DMS79 treated with DMSO at 0.1 percent for 48 hours (cell line): ENCODE measurements around the gene BEST2.
"Not testable (repeated sequence)": the region's sequence is repeated elsewhere in the genome, so short reads cannot be mapped to it uniquely, and the experiment has no call there.

Experiments
- DNase-seq: peaks from one replicate; lab custom pipeline; 2025; lab: John Stamatoyannopoulos, UW

Gene BEST2

DNA sequence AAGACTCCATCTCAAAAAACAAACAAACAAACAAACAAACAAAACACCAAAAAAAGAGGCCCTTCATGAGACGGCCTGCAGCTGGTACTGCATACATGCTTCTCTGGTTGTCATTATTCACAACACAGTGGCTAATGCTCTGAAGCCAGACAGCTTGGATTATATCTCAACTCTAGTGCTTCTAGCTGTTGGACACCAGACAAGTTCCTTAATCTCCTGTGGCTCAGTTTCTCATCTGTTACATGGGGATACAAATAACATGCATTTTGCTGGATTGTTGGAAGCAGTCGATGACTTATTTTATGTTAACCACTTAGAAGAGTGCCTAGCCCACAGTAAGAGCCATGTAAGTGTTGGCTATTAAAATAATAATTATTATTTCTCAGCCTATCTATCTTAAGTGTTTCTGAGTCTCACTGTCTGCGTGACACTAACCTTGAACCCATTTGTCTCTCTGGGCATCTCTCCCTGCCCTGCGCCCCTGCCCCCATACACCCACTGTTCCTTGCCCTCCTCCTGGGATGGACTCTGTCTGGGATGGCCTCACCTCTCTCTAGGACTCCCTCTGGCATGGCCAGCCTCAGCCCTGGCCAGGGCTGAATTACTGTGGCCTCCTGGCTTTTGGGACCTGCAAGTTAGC is 36.6 kb downstream of the BEST2 start:
- DNase-seq, result peak; percentile 43

DNA sequence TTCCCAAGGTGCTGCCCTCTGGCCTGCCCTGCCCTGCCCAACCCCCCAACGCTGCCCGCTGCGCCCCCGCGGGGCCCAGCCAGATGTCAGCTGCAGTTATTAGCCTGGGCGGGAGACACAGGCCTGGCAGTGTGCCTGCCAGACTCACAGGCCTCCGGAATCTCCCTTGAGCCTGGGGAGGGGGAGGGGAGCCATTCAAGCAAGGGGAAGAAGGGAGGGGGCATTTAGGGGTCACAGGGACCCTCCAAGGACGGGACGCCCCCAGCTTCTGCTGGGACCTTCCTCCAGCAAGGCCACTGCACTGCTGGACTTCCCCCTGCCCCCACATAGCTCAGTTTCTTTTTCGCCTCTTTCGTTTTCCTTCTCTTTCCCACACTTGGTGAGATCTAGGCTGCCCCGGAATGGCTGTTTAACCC is 37.1 kb downstream of the BEST2 start:
- DNase-seq, result peak; percentile 72

DNA sequence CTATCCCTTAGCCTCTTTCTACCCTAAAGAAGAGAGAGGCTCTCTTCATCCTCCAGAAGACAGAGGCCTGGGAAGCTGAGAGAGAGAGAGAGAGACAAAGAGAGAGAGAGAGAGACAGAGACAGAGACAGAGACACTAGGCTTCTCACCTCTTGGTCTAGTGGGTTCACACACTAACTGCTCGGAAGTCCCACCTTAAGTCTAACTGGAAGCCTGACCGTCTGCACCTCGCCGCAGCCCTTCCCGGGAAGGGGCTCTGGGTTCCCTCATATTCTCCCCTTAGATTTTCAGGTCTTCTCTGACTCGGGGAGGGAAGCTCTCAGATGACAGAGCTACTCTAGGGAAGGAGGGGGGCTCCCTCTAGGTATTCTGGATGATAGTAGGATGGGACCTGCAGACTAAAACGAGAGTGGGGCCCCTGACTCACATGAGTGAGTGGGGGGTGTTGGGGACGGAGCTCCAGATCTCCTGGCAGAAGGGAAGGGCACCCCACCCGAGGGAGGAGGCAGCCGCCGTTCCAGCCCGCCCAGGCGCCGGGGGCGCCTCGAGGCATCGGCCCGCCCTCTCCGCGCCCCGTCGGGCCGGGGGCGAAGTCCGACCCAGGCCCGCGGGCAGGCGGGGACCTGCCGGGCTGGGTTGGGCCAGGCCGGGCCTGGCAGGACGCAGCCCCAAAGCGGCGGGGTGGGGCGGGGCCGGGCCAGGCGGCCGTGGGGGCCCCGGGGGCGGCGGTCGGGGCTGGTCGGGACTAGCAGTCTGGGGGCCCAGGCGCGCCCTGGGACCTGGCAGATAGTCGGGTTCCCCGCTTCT is 37.7 kb downstream of the BEST2 start:
- DNase-seq, result peak; percentile 46

DNA sequence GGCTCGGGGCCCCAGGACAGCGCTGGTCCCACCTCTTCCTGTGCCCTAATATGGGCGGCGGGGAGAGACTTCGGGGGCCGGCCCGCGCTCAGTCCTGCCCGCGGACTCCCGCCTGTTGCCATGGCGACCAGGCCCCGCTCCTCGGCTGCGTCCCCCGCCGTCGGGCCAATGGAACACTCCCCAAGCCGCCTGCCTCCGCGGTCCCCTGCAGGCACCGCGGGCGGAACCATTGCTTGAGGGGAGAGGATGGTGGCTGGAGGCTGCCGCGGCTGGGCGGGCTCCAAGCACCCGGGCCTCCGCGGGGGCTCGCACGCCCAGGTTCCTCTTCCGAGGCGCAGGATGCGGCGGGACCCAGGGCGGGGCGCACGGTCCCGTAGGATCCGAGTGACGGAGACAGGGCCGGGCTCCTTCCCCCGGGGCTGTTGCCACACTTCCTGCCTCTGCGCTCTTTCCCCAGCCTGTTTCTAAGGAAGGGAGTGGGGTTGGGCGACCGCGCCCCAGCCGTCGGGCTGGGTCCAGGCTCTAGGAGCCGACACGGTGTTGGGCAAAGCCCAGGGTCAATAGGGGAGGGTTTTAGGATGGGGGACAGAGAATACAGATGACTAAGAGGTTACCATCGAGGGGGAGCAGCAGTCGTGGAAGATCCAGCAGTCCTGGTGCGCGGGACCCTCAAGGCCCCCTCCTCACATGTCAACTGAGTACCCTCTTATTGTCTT is 38.5 kb downstream of the BEST2 start:
- DNase-seq, result peak; percentile 94

DNA sequence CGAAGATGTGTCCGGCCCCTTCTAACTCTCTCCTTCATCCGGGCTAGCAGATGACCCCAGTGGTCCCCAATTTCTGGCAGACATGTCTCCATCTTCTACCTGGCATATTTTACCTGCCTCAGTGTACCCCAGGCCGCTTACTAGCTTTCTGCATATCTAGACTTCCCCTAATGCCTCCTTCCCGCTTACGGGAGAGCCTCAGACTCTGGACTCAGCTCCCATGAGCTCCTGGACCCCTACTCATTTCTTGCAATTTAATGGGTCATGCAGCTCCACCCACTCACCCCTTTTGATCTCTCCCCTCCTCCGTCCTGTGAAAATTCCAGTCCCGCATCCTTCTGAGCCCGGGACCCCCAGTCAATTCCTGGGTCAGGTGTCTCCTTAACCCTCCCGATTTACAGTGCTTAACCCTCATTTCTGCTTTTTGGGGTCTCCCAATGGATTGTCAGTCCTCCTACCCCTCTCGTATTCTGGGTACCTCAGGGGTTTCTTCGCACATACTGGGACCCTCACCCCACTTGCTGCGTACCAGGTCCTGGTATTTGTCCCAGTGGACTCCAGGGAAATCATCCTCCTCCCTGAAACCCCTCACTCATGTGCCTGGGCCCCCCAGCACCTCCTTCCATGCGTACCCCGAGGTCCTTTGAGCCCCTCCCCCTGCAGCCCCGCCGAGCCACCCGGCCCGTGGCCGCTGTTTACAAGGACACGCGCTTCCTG is 39.2 kb downstream of the BEST2 start:
- DNase-seq, result peak; percentile 32

DNA sequence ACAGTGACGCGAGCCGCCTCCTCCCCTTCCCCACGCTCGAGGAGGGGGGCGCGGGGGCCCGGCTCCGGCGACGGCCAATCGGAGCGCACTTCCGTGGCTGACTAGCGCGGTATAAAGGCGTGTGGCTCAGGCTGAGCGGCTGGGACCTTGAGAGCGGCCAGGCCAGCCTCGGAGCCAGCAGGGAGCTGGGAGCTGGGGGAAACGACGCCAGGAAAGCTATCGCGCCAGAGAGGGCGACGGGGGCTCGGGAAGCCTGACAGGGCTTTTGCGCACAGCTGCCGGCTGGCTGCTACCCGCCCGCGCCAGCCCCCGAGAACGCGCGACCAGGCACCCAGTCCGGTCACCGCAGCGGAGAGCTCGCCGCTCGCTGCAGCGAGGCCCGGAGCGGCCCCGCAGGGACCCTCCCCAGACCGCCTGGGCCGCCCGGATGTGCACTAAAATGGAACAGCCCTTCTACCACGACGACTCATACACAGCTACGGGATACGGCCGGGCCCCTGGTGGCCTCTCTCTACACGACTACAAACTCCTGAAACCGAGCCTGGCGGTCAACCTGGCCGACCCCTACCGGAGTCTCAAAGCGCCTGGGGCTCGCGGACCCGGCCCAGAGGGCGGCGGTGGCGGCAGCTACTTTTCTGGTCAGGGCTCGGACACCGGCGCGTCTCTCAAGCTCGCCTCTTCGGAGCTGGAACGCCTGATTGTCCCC is 39.9 kb downstream of the BEST2 start, which contains the start of gene JUNB:
Gene JUNB (plus strand): TSS at position 142 of the 706 bp plus-strand sequence. CDS start 286 bp downstream, at position 428.
- peak; percentile 90 for DNase-seq

DNA sequence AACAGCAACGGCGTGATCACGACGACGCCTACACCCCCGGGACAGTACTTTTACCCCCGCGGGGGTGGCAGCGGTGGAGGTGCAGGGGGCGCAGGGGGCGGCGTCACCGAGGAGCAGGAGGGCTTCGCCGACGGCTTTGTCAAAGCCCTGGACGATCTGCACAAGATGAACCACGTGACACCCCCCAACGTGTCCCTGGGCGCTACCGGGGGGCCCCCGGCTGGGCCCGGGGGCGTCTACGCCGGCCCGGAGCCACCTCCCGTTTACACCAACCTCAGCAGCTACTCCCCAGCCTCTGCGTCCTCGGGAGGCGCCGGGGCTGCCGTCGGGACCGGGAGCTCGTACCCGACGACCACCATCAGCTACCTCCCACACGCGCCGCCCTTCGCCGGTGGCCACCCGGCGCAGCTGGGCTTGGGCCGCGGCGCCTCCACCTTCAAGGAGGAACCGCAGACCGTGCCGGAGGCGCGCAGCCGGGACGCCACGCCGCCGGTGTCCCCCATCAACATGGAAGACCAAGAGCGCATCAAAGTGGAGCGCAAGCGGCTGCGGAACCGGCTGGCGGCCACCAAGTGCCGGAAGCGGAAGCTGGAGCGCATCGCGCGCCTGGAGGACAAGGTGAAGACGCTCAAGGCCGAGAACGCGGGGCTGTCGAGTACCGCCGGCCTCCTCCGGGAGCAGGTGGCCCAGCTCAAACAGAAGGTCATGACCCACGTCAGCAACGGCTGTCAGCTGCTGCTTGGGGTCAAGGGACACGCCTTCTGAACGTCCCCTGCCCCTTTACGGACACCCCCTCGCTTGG is 40.7 kb downstream of the BEST2 start:
- peak; percentile 80 for DNase-seq

DNA sequence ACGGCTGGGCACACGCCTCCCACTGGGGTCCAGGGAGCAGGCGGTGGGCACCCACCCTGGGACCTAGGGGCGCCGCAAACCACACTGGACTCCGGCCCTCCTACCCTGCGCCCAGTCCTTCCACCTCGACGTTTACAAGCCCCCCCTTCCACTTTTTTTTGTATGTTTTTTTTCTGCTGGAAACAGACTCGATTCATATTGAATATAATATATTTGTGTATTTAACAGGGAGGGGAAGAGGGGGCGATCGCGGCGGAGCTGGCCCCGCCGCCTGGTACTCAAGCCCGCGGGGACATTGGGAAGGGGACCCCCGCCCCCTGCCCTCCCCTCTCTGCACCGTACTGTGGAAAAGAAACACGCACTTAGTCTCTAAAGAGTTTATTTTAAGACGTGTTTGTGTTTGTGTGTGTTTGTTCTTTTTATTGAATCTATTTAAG is 41.3 kb downstream of the BEST2 start:
- DNase-seq, result peak; percentile 47

DNA sequence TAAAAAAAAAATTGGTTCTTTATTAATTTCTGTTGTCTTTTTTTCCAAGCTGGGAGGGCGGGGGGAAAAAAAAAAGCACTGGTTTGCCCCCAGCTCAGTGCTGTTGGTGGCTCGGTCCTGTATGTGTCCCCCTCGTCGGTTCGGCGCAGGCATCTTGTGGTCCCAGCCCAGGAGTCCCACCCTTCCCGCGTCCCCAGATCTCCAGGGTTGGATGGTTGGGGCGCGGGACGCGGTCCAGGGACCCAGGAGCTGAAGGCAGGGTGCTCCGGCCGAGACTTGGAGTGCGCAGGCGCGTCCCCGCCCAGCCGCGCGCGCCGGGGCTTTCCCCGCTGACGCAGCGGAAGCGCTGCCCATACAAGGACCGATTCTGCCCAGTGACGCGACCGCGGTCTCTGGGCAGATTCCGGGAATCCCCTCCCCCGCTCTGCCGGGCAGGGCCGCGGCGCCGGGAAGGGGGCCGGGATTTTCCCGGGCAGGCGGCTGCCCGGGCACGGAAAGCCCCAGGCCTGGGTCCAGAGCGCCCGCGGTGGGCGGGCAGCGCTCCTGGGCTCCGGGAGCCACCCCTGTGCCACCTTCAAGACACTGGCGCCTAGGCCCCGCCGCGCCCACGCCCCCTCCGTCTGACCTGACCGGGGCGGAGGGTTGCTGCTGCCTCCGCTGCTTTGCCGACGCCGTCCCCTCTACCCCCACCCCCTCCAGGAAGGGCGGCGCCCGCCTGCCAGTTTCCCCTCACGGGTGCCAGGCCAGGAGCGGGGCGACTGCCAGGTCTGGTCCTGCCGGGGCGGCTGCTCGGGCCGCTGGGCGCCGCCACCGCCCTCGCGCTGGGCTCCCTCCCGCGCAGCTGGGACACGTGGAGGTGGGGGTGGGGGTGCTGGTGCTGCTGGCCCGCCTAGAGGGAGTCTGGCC is 42.0 kb downstream of the BEST2 start:
- DNase-seq, result peak; percentile 91

DNA sequence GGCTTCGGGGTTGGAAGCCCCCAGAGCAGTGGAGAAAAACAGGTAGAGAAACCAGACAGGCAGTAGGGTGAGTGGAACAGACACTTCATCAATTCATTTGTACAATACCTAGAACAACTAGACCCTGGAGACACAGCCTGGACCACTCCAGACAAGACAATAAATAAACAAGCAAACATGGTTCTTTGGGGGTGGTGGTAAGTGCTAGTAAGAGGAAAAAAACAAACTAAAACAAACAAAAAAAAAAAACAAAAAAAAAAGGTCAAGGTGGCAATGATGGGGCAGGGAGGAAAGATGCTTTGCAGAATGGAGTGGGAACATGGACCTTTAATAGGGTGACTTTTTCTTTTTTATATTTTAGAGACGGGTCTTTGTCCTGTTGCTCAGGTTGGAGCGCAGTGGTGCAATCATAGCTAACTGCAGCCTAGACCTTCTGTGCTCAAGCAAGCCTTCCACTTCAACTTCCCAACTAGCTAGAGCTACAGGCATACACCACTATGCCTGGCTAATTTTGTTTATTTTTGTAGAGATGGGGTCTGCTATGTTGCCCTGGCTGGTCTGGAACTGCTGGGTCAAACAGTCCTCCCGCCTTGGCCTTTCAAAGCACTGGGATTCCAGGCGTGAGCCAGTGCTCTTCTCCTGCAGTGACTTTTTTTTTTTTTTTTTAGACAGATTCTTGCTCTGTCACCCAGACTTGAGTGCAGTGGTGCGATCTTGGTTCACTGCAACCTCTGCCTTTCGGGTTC is 42.8 kb downstream of the BEST2 start:
- DNase-seq, result peak; percentile 25

DNA sequence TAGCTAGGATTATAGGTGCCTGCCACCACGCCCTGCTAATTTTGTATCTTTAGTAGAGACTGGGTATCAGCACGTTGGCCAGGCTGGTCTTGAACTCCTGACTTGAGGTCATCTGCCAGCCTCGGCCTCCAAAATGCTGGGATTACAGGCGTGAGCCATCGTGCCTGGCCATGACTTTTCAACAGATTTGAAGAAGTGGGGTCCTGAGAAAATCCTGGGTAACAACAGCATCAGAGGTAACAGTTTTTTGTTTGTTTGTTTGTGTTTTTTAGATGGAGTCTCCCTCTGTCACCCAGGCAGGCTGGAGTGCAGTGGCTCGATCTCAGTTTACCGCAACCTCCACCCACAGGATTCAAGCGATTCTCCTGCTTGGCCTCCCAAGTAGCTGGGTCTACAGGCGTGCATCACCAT is 43.4 kb downstream of the BEST2 start:
- no peak for DNase-seq

DNA sequence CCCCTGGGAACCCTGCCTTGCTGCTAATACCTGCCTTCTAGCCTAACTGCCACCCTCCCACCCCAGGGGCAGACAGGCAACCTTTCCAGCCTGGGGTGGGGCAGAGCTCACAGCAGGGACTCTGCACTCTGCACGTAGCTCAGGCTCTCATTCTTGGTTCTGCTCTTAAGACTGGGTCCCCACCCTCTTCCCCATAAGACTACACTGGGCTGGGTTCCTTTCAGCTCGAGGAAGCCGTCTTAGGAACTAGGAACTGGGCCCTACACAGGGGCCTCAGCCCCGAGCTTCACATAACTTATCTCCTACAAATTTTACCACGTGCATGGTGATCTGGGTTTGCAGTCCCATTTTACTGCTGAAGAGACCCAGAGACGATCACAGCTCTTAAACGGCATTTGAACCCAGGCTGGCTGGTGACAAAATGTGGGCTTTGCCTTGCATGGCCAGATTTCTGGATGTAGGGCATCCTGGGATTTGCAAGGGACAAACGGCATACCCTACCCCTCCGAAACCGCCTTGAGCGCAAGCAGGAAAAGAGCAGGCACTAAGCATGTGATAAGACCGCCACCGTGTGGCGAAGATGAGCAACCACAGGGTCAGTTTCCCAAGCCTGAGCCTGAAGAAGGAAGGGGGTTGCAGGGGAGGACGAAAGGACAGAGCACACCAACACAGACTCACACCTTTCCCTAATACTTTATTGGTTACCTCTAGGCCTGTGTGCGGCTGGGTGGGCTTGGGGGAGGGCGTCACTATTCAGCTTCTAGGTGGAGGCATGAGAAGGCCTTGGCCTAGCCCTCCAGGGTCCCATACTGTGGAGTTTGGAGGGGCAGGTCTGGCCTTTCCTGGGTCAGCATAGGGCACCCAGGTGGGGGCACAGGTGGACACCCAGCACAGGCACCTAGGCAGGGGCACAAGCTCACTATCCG is 44.8 kb downstream of the BEST2 start:
- DNase-seq, result peak; percentile 88

DNA sequence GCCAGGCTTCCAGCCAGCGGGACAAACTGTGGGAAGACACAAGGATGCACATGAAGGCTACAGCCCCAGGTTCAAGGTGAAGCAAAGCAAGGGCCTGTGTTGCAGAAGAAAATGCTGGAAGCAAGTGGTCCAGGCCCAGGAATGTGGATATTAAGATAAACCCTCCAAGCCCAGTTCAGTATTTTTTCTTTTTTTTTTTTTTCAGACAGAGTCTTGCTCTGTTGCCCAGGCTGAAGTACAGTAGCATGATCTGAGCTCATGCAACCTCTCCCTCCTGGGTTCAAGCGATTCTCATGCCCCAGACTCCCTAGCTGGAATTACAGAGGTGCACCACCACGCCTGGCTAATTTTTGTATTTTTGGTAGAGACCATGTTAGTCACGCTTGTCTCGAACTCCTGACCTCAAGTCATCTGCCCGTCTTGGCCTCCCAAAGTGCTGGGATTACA is 45.6 kb downstream of the BEST2 start:
- DNase-seq, result no peak

DNA sequence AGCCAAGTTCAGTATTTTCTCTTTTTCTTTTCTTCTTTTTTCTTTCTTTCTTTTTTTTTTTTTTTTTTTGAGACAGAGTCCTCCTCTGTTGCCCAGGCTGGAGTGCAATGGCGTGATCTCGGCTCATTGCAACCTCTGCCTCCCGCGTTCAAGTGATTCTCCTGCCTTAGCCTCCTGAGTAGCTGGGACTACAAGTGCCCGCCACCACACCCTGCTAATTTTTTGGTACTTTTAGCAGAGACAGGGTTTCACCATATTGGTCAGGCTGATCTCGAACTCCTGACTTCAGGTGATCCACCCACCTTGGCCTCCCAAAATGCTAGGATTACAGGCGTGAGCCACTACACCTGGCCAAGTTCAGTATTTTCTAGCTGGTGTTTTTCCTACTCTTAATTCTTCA is 46.0 kb downstream of the BEST2 start:
- not testable (repeated sequence) for DNase-seq

DNA sequence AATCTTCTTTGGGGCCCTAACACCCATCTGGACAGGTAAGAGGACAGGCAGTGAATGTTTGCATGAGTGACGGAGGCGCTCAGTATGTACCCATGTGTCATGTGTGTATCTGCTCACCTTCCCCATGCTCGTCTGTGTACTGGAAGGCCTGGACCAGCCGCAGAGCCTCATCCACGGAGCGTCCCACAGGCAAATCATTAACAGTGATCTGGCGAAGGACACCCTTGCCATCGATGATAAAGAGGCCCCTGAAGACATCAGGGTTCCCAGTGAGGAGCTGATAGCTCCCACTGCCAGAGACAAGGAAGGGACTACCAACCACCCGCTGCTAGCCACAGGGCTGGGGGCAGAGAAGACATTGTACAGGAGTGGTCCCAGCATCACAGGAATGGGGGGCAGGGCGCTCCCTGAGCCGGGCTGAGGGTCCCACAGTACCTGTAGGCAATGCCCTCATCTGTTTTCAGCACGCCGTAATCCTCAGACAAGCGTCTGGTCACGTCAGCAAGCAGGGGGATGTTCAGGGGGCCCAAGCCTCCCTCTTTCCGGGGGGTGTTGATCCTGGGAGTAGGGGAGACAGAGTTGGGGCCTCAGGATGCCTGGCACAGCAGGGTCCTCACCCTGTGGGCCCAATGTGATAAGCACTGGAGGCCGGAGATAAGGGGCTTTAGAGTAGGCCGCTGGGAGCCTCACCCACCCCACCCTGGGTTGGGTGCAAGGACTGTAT is 48.3 kb downstream of the BEST2 start:
- no peak for DNase-seq

DNA sequence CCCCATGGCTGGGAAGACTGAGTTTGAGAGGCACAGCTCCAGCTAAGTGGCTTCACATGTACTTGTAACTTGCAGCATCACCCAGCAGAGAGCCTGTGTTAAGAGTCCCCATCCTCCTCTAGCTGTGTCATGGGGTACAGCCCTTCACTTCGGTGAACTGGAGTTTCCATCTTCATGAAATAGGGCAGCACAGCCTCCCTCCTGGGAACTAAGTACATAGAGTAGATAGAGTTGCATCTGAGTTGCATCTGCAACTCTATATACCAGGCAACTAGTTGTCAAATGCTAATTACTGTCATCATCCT is 48.8 kb downstream of the BEST2 start:
- DNase-seq, result no peak

DNA sequence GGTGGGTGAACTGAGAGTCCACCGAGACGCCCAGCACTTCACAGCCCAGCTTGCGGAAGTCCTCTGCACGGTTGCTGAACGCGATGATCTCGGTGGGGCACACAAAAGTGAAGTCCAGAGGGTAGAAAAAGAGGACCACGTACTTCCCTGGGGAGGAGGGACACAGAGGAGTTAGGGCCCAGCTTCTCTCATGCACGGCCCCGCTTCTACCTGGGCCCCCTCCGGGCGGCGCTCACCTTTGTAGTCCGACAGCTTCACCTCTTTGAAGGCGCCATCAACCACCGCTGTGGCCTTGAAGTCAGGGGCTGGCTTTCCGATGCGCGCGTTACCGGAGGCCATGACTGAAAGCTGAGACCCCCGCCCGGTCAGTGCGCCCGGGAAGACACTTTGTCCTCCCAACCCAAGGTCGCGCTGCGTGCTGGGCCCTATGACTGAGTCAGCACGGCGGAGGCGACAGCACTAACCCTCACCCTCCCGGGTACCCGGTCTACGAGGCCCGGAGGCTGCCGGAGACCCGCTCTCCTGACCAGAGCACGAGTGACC is 49.4 kb downstream of the BEST2 start:
- DNase-seq, result peak; percentile 8
